Endometrial microvascular endothelial cells (primary cell): ENCODE measurements around the gene GAS6. TPM values are rescaled to one million over a fixed set of nuclear protein-coding genes. Genes with fewer than 3 reads are reported as not detected.
"Not testable (repeated sequence)": the region's sequence is repeated elsewhere in the genome, so short reads cannot be mapped to it uniquely, and the experiment has no call there.

ENCODE experiments used
- in situ Hi-C: cut with HindIII; loops from 2 replicates; pipeline ENCODE4 v1.10.0; 2017; ENCODE audit warnings: low sequenced_read_pairs, low pct_unique_long_range_greater_than_20kb; ENCODE audit errors: inconsistent ontology term
- total RNA-seq: library from RNA; depleted of rRNA; stranded (reverse); fragments of >200 nt; gene quantifications from one replicate; pipeline ENCODE4 v1.2.3, GENCODE V29; 2015; ENCODE audit errors: inconsistent ontology term

Gene GAS6
- total RNA-seq, 1 donor from 2014 or later = 36.1 TPM

- in situ Hi-C loops = no loop called here
These were observed 19.9 kb downstream of the GAS6 start for GRCh38 chr13:113843864-113844556.

DNA sequence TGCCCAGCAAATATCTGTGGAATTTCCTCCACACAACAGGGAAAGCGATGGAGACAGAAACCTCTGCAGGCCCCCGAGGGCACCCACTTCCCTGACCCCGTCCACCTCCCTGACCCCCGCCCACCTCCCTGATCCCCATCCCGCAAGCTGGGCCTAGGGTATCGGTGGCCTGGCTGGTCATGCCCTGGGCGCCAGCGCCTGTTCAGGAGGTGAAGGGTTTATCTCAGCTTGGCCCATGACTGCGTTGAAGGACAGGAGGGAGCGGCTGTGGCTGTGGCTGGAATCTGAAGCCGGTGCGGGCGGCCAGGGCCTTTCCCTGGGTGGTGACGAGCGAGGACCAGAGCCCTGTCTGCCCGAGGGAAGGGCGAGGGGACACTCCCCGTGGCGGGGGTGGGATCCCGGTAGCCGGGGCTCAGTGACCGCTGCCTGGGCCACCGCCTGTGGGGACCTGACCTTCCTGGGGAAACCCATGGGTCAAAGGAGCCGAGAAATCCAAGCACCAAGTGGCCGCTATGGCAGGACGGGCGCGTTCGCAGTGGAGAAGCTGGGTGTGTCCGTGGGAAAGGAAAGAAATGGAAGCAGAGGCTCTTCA, 20.7 kb downstream of the GAS6 start:
- in situ Hi-C loops = no loop called here

DNA sequence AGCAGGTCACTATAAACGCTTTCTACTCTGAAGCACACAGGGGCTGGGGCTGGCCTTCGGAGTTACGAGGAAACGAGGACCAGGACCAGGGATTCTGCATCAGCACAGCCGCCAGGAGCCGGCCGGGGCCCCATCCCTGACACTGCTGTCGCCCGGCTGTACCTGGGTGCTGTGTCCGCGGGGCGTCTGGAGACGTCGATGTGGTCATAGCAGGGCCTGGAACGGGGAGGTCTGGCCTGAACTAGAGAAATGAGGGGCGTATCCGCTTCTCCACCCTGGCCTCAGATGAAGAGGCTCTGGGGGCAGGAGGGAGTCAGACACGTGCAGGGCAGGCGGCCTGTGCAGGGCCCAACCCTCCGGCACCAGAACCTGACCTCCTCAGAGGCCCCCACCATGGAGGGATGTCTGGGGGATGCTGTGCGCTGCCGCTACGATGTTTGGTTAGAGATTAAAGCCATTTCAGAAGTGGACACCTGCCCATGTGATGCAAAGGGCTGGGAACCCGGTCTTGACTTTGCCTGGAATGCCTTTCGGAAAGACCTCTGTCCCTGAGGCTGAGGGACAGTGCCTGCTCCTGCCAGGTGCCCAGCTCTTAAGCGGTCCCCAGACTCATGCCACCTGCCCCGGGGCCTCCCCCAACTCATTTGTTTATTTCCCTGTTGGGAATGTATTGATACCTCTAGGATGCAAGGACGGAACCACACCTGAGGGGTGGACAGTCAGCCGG, 21.4 kb downstream of the GAS6 start:
- in situ Hi-C loops = no loop called here

DNA sequence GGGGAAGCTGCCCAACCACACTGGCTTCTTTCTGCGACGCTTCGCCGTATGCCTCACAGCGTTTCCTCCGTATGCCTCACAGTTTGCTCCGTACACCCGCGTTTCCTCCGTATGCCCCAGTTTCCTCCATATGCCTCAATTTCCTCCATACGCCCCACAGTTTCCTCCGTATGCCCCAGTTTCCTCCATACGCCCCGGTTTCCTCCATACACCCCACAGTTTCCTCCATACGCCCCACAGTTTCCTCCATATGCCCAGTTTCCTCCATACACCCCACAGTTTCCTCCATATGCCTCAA, 22.6 kb downstream of the GAS6 start:
- in situ Hi-C loops = no loop called here

DNA sequence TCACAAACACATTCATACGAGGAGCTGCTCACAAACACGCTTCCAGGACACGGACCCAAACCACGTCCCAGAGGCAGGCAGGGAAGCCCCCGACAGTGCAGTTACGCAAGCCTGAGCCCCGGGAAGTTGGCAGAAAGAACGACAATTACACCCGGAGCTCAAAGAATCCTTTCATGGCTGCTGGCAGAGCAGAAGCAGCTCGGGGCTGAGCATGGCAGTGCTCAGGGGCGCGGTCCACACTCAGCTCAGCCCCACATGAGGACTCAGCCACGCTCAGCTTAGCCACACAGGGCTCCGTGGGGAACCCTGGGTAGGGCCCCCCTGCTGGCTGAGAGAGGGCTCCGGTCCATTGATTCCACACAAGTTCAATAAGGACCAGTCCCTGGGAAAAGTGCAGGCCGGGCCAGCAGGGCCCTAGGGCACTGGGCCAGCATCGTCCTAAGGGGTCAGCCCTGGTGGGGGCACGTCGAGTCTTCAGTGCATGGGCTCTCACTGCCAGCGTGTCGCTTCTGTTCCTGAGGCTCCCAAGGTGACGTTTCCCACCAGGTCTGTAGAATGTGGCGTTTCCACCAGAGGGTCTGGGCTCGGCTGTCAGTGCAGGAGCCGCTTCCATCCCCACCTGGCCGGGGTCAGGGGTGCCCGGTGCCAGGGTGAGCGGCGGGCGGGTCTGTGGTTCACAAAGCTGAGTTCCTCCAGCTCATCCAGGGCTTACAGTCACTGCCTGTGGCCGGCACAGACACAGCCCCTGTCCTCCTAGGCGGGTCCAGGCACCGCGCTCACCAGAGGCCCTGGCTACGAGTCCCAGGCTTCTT, 23.1 kb downstream of the GAS6 start:
- in situ Hi-C loops = no loop called here

- in situ Hi-C loops = no loop called here
These were observed 24.2 kb downstream of the GAS6 start for GRCh38 chr13:113839536-113840204.

DNA sequence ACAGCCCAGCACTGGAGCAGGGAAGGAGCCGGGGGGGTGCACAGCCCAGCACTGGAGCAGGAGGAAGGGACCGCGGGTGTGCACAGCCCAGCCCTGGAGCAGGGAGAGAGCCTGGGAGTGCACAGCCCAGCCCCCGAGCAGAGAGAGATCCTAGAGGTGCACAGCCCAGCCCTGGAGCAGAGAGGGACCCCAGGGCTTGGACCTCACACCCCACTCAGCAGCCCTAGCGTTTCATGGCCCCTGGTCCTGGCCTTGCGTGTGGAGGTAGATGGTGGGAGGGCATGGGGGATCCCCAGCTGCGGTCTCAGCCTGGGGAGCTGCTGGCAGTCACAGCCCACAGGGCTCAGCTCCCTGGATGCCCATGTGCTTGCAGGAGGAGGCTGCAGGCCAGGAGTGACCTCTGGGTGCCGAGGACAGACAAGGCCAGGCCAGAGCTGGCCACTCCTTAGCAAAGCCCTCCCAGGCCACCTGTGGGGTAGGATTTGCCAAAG, 25.1 kb downstream of the GAS6 start:
- in situ Hi-C loops = no loop called here

- in situ Hi-C loops = no loop called here
These were observed 26.1 kb downstream of the GAS6 start for GRCh38 chr13:113837560-113838355.

GRCh38 chr13:113836768-113837559, 26.9 kb downstream of the GAS6 start:
- in situ Hi-C loops = no loop called here

DNA sequence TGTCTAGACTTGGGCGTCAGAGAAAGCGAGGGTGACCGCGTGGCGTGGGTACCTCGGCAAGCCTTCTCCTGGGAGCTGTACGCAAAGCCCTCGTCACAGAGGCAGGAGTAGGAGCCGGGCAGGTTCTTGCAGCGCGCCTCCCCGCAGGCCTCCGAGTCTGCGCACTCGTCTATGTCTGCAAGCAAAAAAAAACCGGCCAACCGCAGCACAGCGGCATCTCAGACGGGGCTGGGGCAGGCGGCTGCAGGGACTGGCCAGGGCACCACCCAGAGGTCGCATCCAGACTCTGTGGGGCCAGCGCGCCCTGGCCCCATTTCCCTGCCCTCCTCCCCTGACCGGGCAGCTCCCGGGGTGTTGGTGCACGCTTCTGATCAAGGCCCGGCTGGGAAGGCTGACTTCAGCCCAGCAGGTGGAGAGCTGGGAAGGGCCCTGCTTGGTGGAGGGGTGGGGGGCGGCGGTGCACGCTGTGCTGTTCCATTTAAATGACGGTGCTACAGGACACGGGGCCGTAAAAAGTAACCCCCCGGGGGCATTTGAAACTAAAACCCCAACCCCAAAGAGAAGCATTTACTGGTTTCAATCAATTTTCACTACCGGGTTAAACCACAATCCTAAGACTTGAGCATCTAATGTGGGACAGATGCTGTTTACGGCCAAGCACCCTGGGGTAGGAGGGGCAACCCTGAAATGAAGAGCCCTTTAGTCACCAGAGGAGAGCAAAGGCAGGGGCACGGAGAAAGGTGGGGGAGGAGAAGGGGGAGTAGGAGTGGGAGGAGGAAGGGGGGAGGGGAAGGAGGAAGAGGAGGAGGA, 28.2 kb downstream of the GAS6 start:
- in situ Hi-C loops = no loop called here

DNA sequence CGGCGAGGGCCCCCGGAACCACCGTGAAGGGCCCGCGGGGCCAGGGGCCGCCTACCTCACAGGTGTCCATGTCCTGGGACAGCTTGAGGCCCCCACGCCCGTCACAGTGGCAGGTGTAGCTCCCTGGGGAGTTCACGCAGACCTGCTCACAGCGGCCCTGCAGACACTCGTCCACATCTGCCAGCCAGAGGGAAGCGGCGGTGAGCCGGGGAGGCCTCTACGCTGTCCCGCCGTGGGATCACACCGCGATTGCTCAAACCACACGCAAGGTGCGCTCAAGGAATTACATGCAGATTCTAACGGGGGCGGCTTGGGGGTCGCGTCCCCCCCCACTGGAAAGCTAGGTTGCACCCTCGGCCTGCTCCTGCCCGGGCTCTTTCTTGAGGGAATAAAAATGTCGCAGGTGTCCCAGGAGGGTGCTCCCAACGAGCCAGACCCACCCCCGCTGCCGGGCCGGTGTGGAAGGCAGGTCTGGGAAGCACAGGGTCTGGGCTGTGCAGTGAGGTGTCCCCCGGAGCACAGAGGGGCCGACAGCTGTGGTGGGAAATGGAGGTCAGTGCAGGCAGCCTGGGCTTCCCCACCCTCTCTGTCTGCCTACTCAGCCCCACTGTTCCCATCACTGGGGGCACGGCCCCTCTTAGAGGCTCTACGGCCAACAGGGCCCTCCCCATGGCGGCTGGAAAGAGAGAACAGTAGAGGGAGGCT, 29.2 kb downstream of the GAS6 start:
- in situ Hi-C loops = no loop called here

GRCh38 chr13:113834006-113834405, 29.9 kb downstream of the GAS6 start:
- in situ Hi-C loops = not testable (repeated sequence)

GRCh38 chr13:113833111-113833830, 30.6 kb downstream of the GAS6 start:
- in situ Hi-C loops = no loop called here

DNA sequence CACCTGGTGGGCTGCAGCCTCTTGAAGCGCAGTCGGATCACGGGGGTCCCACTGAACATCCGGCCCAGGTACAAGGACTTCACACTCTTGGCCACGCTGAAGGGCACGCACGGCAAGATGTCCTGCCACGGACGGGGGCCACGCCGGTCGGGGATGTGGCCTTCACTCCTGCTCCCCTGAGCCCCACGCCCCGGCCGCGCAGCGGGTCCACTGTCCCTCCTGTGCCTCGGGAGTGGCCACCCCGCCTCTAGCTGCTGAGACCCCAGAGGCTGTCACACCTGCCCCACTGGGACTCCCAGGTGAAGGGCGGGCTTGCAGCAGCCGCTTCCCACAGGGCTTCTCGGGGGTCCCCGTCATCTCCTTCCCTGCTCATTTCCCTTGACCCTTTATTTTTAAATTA, 31.2 kb downstream of the GAS6 start:
- in situ Hi-C loops = no loop called here

GRCh38 chr13:113832205-113832604, 31.7 kb downstream of the GAS6 start:
- in situ Hi-C loops = no loop called here

- in situ Hi-C loops = no loop called here
These were observed 32.8 kb downstream of the GAS6 start for GRCh38 chr13:113831061-113831460.
